NCI-H1417 treated with DMSO at 0.1 percent for 48 hours (cell line): ENCODE measurements around the gene MRPL39.

Experiments
- DNase-seq: peaks from one replicate; lab custom pipeline; 2025; lab: John Stamatoyannopoulos, UW

MRPL39 gene

GRCh38 chr21:25536752-25537151 is 70.5 kb downstream of the MRPL39 start:
- DNase-seq = no peak

DNA sequence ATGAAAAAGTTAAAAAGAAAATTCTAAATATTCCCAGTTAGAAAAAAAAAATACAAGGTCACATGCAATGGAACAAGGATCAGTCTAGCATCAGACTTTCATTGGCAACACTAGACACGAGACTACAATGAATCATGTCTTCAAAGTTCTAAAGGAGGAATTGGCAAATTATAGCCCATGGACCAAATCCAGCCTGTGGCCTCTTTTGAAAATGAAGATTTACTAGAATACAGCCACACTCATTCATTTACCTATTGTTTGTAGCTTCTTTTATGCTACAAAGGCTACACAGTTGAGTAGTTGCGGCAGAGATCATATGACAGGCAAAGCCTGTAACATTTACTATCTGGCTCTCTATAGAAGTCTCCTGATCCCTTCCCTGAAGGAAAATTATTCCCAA is 71.4 kb downstream of the MRPL39 start:
- no peak for DNase-seq
